DOHH2 (cell line): ENCODE measurements around the gene SLC25A41.

Source experiments
- H3F3A ChIP-seq: fragments of 200-600 bp; sonication (generic), shearing (Covaris generic); 2 replicates; pipeline ENCODE4 v1.6.0; 2016; ENCODE audit warnings: antibody characterized with exemption, mild to moderate bottlenecking; ENCODE audit not compliant: control insufficient read depth, insufficient read depth
- H3K27ac ChIP-seq: fragments of 200-600 bp; sonication (generic); 2 replicates; pipeline ENCODE4 v1.5.1; 2014; ENCODE audit warnings: low read depth, mild to moderate bottlenecking, low read length, moderate library complexity
- H3K27me3 ChIP-seq: fragments of 200-600 bp; sonication (generic); 2 replicates; pipeline ENCODE4 v1.6.1; 2014; ENCODE audit warnings: mild to moderate bottlenecking, low read length, mixed read lengths; ENCODE audit not compliant: control insufficient read depth
- H3K36me3 ChIP-seq: fragments of 200-600 bp; sonication (generic); 2 replicates; pipeline ENCODE4 v1.6.1; 2014; ENCODE audit warnings: mild to moderate bottlenecking, low read length, moderate library complexity, mixed read lengths; ENCODE audit not compliant: control insufficient read depth
- H3K4me1 ChIP-seq: fragments of 200-600 bp; sonication (generic); 2 replicates; pipeline ENCODE4 v1.6.1; 2014; ENCODE audit warnings: mild to moderate bottlenecking, low read length, mixed read lengths; ENCODE audit not compliant: control insufficient read depth
- H3K4me2 ChIP-seq: fragments of 200-600 bp; sonication (generic); 2 replicates; pipeline ENCODE4 v1.6.0; 2014; ENCODE audit warnings: mild to moderate bottlenecking, low read length, moderate library complexity
- H3K4me3 ChIP-seq: fragments of 200-600 bp; sonication (generic); 2 replicates; pipeline ENCODE4 v1.5.1; 2014; ENCODE audit warnings: mild to moderate bottlenecking, low read length, mixed read lengths
- H3K79me2 ChIP-seq: fragments of 200-600 bp; sonication (generic); 2 replicates; pipeline ENCODE4 v1.6.1; 2014; ENCODE audit warnings: mild to moderate bottlenecking, low read length, mixed read lengths; ENCODE audit not compliant: control insufficient read depth
- H3K9me2 ChIP-seq: fragments of 200-600 bp; sonication (generic); replicated peaks from 2 replicates; pipeline ENCODE4 v1.6.1; 2014; ENCODE audit warnings: mild to moderate bottlenecking, low read length, mixed read lengths; ENCODE audit not compliant: control insufficient read depth
- H3K9me3 ChIP-seq: fragments of 200-600 bp; sonication (generic); 2 replicates; pipeline ENCODE4 v1.6.1; 2014; ENCODE audit warnings: antibody characterized with exemption, low read length, mixed read lengths; ENCODE audit not compliant: control insufficient read depth, insufficient read depth
- H4K20me1 ChIP-seq: fragments of 200-600 bp; sonication (generic); 2 replicates; pipeline ENCODE4 v1.6.0; 2014; ENCODE audit warnings: low read depth, mild to moderate bottlenecking, antibody characterized with exemption, low read length, moderate library complexity; ENCODE audit not compliant: control insufficient read depth, insufficient read depth
- EZH2phosphoT487 ChIP-seq: fragments of 200-600 bp; sonication (generic); IDR thresholded peaks from 2 replicates; pipeline ENCODE4 v1.6.1; 2017; ENCODE audit warnings: borderline replicate concordance, mild to moderate bottlenecking, antibody characterized with exemption, low read length, moderate library complexity, mixed read lengths
- TF ChIP-seq, protein P1 (sequence below): fragments of 200-600 bp; sonication (generic); IDR thresholded peaks from one replicate; pipeline ENCODE4 v1.5.1; 2014; ENCODE audit warnings: antibody characterized with exemption, mild to moderate bottlenecking, low read depth, low read length; ENCODE audit not compliant: poor library complexity, severe bottlenecking

Gene SLC25A41

DNA sequence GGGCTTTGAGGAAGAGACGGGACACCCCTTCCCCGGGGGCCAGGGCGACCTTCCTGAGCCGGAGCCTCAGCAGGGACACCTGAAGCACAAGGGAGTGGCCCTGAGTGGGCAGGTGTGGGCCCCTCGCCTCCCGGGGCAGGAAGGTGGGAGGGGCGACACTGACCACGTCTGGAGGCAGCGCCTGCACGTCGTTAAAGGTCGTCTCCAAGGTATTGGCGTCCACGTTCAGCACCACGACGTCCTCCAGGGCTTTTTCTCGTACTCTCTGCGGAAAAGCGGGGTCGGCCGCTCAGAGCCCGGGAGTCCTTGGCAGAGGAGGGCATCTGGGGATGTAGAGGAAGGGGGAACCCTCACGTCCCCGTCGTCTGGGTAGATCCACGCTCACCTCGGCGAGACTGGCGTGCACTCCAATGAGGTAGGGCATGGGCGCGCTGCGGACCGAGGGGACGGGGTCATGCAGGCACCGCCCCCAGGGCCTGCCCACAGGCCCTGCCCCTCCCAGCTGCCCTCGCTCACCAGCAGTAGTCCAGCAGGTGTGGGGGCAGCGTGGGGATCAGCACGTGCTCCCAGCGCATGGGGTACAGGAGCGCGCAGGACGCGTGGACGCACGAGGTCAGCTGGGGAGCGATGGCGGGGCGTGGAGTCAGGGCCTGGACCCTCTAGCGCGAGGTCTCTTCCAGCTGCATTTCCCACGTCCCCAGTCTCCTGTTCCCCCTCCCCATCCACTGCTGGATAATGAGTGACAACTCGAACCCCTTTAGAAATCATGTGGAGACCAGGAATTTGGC, 42.0 kb upstream of the SLC25A41 start:
- H3K36me3 ChIP-seq = peaks cover 22% of the 10 kb centered on the region
- H3K27me3 ChIP-seq = no peaks in the 10 kb centered on the region
- H3K4me3 ChIP-seq = no peak overlapping the region
- TF ChIP-seq EZH2phosphoT487 = no peak
- TF ChIP-seq, protein P1, sequence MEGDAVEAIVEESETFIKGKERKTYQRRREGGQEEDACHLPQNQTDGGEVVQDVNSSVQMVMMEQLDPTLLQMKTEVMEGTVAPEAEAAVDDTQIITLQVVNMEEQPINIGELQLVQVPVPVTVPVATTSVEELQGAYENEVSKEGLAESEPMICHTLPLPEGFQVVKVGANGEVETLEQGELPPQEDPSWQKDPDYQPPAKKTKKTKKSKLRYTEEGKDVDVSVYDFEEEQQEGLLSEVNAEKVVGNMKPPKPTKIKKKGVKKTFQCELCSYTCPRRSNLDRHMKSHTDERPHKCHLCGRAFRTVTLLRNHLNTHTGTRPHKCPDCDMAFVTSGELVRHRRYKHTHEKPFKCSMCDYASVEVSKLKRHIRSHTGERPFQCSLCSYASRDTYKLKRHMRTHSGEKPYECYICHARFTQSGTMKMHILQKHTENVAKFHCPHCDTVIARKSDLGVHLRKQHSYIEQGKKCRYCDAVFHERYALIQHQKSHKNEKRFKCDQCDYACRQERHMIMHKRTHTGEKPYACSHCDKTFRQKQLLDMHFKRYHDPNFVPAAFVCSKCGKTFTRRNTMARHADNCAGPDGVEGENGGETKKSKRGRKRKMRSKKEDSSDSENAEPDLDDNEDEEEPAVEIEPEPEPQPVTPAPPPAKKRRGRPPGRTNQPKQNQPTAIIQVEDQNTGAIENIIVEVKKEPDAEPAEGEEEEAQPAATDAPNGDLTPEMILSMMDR = no peak
- H4K20me1 ChIP-seq = no peaks in the 10 kb centered on the region
- no peak overlapping the region for H3K27ac ChIP-seq
- peaks cover 4% of the 10 kb centered on the region for H3K4me1 ChIP-seq
- H3F3A ChIP-seq = no peaks in the 10 kb centered on the region
- H3K4me2 ChIP-seq = no peak overlapping the region
- peaks cover 3% of the 10 kb centered on the region; the same call in 1 of the 2 replicates for H3K9me3 ChIP-seq
- H3K79me2 ChIP-seq = no peaks in the 10 kb centered on the region
- no peaks in the 10 kb centered on the region for H3K9me2 ChIP-seq

DNA sequence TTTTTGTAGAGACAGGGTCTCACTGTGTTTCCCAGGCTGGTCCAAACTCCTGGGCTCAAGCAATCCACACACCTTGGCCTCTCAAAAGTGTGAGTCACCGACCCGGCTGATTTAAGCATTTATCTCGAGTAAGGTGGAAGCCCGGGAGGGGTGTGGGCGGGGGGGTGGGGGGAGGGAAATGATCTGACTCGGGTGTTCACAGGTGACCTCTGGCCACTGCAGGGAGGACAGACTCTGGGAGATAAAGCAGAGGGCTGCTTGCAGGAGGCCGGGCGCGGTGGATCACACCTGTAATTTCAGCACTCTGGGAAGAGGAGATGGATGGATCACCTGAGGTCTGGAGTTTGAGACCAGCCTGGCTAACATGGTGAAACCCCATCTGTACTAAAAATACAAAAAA, 40.1 kb upstream of the SLC25A41 start:
- H3K4me2 ChIP-seq = no peak overlapping the region
- H3K4me1 ChIP-seq = peaks cover 3% of the 10 kb centered on the region
- H3K9me3 ChIP-seq = peaks cover 3% of the 10 kb centered on the region; the same call in 1 of the 2 replicates
- no peaks in the 10 kb centered on the region for H4K20me1 ChIP-seq
- H3F3A ChIP-seq = no peaks in the 10 kb centered on the region
- peaks cover 22% of the 10 kb centered on the region for H3K36me3 ChIP-seq
- H3K27ac ChIP-seq = no peak overlapping the region
- no peaks in the 10 kb centered on the region for H3K9me2 ChIP-seq
- H3K4me3 ChIP-seq = no peak overlapping the region
- no peaks in the 10 kb centered on the region for H3K27me3 ChIP-seq
- TF ChIP-seq, protein P1 = no peak
- TF ChIP-seq EZH2phosphoT487 = no peak
- no peaks in the 10 kb centered on the region for H3K79me2 ChIP-seq

DNA sequence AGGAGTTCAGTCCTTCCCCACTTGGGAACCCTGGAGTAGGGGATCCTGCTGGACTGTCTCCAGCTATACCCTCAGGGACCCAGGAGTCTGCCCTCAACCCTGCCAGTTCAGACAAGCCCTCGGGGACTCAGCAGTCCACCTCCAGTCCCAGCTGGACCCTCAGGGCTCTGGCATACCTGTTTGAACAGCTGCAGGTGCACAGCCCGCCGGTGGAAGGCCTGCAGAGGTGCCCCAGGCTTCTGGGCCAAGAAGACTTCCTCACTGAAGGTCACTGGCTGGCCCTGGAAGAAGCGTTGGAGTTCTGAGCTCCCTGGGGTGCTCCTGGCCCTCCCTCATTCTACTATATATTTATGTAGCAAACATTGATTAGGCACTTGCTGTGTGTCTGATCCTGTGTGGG, 39.1 kb upstream of the SLC25A41 start:
- H3K36me3 ChIP-seq = peaks cover 22% of the 10 kb centered on the region
- H3K4me2 ChIP-seq = no peak overlapping the region
- H3K4me1 ChIP-seq = peaks cover 3% of the 10 kb centered on the region
- H3K27me3 ChIP-seq = no peaks in the 10 kb centered on the region
- no peak overlapping the region for H3K4me3 ChIP-seq
- no peaks in the 10 kb centered on the region for H3K9me2 ChIP-seq
- no peaks in the 10 kb centered on the region for H4K20me1 ChIP-seq
- no peak overlapping the region for H3K27ac ChIP-seq
- H3K79me2 ChIP-seq = no peaks in the 10 kb centered on the region
- TF ChIP-seq, protein P1 = no peak
- no peak for TF ChIP-seq EZH2phosphoT487
- H3F3A ChIP-seq = no peaks in the 10 kb centered on the region
- H3K9me3 ChIP-seq = peaks cover 3% of the 10 kb centered on the region; the same call in 1 of the 2 replicates
